ENCODE data around the gene PPP1R2.
"Not testable (repeated sequence)": the region's sequence is repeated elsewhere in the genome, so short reads cannot be mapped to it uniquely, and the experiment has no call there.

DNA sequence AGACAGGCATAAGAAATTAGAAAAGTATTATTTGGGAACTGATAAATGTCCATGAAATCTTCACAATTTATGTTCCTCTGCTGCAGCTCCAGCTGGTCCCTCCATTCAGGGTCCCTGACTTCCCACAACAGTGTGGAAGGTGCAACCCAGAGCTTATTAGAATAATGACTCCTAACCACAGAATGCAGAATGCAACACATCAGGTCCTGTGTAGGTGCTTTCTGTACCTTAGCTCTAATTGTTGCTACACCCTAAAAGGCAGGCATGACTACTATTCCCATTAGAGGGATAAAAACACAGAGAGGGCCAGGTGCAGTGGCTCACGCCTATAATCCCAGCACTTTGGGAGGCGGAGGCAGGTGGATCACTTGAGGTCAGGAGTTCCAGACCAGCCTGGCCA is 47.3 kb upstream of the PPP1R2 start:
- TF ChIP-seq, protein P1, sequence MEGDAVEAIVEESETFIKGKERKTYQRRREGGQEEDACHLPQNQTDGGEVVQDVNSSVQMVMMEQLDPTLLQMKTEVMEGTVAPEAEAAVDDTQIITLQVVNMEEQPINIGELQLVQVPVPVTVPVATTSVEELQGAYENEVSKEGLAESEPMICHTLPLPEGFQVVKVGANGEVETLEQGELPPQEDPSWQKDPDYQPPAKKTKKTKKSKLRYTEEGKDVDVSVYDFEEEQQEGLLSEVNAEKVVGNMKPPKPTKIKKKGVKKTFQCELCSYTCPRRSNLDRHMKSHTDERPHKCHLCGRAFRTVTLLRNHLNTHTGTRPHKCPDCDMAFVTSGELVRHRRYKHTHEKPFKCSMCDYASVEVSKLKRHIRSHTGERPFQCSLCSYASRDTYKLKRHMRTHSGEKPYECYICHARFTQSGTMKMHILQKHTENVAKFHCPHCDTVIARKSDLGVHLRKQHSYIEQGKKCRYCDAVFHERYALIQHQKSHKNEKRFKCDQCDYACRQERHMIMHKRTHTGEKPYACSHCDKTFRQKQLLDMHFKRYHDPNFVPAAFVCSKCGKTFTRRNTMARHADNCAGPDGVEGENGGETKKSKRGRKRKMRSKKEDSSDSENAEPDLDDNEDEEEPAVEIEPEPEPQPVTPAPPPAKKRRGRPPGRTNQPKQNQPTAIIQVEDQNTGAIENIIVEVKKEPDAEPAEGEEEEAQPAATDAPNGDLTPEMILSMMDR (IDR thresholded peaks at IDR 0.05), result not testable (repeated sequence)
- not testable (repeated sequence) for TF ChIP-seq POLR2A (IDR thresholded peaks at IDR 0.05)
